Measurements from ENCODE around the gene ZNF451. TPM values are rescaled to one million over a fixed set of nuclear protein-coding genes. Genes with fewer than 3 reads are reported as not detected.
A peak's percentile ranks its signal among the peaks of the same experiment; 100 is the strongest.

ZNF451 gene
- polyA plus RNA-seq, 1 of the 3 experiments (the other 2 are of a cell fraction), result 8.5 TPM

GRCh38 chr6:57097596-57097995, 7.6 kb downstream of the ZNF451 start:
- no peak for TF ChIP-seq USF1 (IDR thresholded peaks at IDR 0.05; ENCODE audit: borderline replicate concordance, low read depth)
- H3K27me3 ChIP-seq (ENCODE audit: insufficient read depth), result no peaks in the 10 kb centered on the region
- no peak overlapping the region for H3K4me2 ChIP-seq
- peaks cover 39% of the 10 kb centered on the region for H4K20me1 ChIP-seq (ENCODE audit: insufficient read depth)
- H3K4me1 ChIP-seq (ENCODE audit: control insufficient read depth in 1 of 2, insufficient read depth in 2 of 2, low read depth in 1 of 2, low read length in 1 of 2), result peaks cover 7 to 9% of the 10 kb centered on the region in 2 experiments; a peak in 2 of 4 replicates
- ChIA-PET CTCF (interaction anchor here (1.3 kb wide), 1 partner anchor 194 kb away, joined by 3 read pairs; no protein-coding TSS in a partner anchor), POLR2A (no interaction called here)
- H3K79me2 ChIP-seq (ENCODE audit: insufficient read depth), result peaks cover 98% of the 10 kb centered on the region
- no peaks in the 10 kb centered on the region for H3F3A ChIP-seq (replicated peaks; ENCODE audit: insufficient read depth)
- WGBS (ENCODE audit: low lambda C conversion rate), result 90% methylated on average over 1 of the region's 1 CpG
- no peaks in the 10 kb centered on the region for H3K9me3 ChIP-seq
- no peak overlapping the region for H3K9ac ChIP-seq
- no peaks in the 10 kb centered on the region for H3K9me2 ChIP-seq
- H3K4me3 ChIP-seq (ENCODE audit: low read depth in 2 of 2, low read length in 1 of 2), result no peak overlapping the region
- DNase-seq, result no peak
- H3K27ac ChIP-seq (ENCODE audit: low read depth in 2 of 2, low read length in 1 of 2), result 0 out of 4 replicates have a peak overlapping the region, but pooled peaks of 1 of the 2 experiments have one; percentile 9
- H2AFZ ChIP-seq (ENCODE audit: low read depth), result no peak overlapping the region
- peaks cover 70 to 75% of the 10 kb centered on the region in 2 experiments for H3K36me3 ChIP-seq (replicated peaks in 1 of 2; ENCODE audit: control insufficient read depth in 1 of 2, insufficient read depth in 2 of 2, low read length in 1 of 2)

DNA sequence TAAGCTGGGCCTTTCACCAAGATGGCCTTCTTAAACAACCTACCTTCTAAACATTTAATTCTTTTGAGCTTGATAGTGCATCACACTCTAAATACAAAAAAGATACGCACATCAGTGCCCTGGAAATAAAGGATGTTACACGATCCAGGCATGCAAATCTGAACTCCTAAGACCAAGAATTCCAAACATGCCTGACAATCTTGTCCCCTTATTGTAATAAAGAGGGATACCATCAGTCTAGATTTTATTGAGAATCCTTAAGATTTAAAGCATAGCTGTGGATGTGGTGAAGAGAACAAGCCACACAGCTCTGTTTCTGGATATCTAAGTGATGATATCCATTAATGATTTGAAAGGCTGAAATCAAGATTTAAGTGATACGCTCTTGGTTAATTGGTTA, 13.0 kb downstream of the ZNF451 start:
- whole genome bisulfite sequencing (ENCODE audit: low lambda C conversion rate), result 96% methylated on average over 3 of the region's 3 CpGs
- Histone ChIP-seq H3K9me2 (no peaks in the 10 kb centered on the region), H3K9ac (no peak overlapping the region), H3K27ac (ENCODE audit: low read depth in 2 of 2, low read length in 1 of 2) (no peak overlapping the region; a peak in 1 of 4 replicates), H4K20me1 (ENCODE audit: insufficient read depth) (peaks cover 11% of the 10 kb centered on the region), H3K4me3 (ENCODE audit: low read depth in 2 of 2, low read length in 1 of 2) (no peak overlapping the region), H3K9me3 (no peaks in the 10 kb centered on the region), H2AFZ (ENCODE audit: low read depth) (no peak overlapping the region), H3K27me3 (ENCODE audit: insufficient read depth) (no peaks in the 10 kb centered on the region), H3K79me2 (ENCODE audit: insufficient read depth) (peaks cover 100% of the 10 kb centered on the region), H3K36me3 (replicated peaks in 1 of 2; ENCODE audit: control insufficient read depth in 1 of 2, insufficient read depth in 2 of 2, low read length in 1 of 2) (peaks cover 87 to 90% of the 10 kb centered on the region in 2 experiments), H3K4me2 (no peak overlapping the region), H3K4me1 (ENCODE audit: control insufficient read depth in 1 of 2, insufficient read depth in 2 of 2, low read depth in 1 of 2, low read length in 1 of 2) (no peaks in the 10 kb centered on the region), H3F3A (replicated peaks; ENCODE audit: insufficient read depth) (peaks cover 3% of the 10 kb centered on the region)
- CTCF ChIA-PET, result interaction anchor here (1.2 to 1.3 kb wide), 2 partner anchors 11 to 200 kb away, joined by 3 to 4 read pairs; no protein-coding TSS in a partner anchor
- TF ChIP-seq GATA2 (CRISPR knock-in tag; IDR thresholded peaks at IDR 0.05), result no peak
- no peak for TF ChIP-seq POLR2AphosphoS5 (IDR thresholded peaks at IDR 0.05; ENCODE audit: low read depth, low read length)
- TF ChIP-seq USF1 (IDR thresholded peaks at IDR 0.05; ENCODE audit: borderline replicate concordance, low read depth), result no peak
- TF ChIP-seq SMC3 (IDR thresholded peaks at IDR 0.05; ENCODE audit: low read depth, low read length), result no peak
- no peak for TF ChIP-seq FOSL2 (IDR thresholded peaks at IDR 0.05; ENCODE audit: borderline replicate concordance, low read depth)
- no peak for TF ChIP-seq FOXM1 (IDR thresholded peaks at IDR 0.05; ENCODE audit: low read depth)
- POLR2A ChIA-PET, result no interaction called here
- DNase-seq, result no peak

GRCh38 chr6:57104336-57104735, 14.3 kb downstream of the ZNF451 start:
- H4K20me1 ChIP-seq (ENCODE audit: insufficient read depth), result peaks cover 5% of the 10 kb centered on the region
- CTCF ChIA-PET, result no interaction called here

More at GRCh38 chr6:57104336-57104735, 14.3 kb downstream of the ZNF451 start:
- Histone ChIP-seq H3K27me3 (ENCODE audit: insufficient read depth) (no peaks in the 10 kb centered on the region), H3K36me3 (replicated peaks in 1 of 2; ENCODE audit: control insufficient read depth in 1 of 2, insufficient read depth in 2 of 2, low read length in 1 of 2) (peaks cover 85 to 89% of the 10 kb centered on the region in 2 experiments), H3K4me2 (no peak overlapping the region), H3K79me2 (ENCODE audit: insufficient read depth) (peaks cover 100% of the 10 kb centered on the region), H3K4me3 (ENCODE audit: low read depth in 2 of 2, low read length in 1 of 2) (no peak overlapping the region), H3K9ac (no peak overlapping the region), H2AFZ (ENCODE audit: low read depth) (no peak overlapping the region), H3K4me1 (ENCODE audit: control insufficient read depth in 1 of 2, insufficient read depth in 2 of 2, low read depth in 1 of 2, low read length in 1 of 2) (no peaks in the 10 kb centered on the region), H3F3A (replicated peaks; ENCODE audit: insufficient read depth) (peaks cover 3% of the 10 kb centered on the region), H3K27ac (ENCODE audit: low read depth in 2 of 2, low read length in 1 of 2) (no peak overlapping the region), H3K9me2 (no peaks in the 10 kb centered on the region), H3K9me3 (no peaks in the 10 kb centered on the region)
- POLR2A ChIA-PET, result no interaction called here
- no peak for DNase-seq
- WGBS (ENCODE audit: low lambda C conversion rate), result 87% methylated on average over 5 of the region's 5 CpGs
- TF ChIP-seq NFIC (IDR thresholded peaks at IDR 0.05; ENCODE audit: borderline replicate concordance) (no peak), NRF1 (IDR thresholded peaks at IDR 0.05; ENCODE audit: low read depth, low read length) (no peak), CHD2 (IDR thresholded peaks at IDR 0.05; ENCODE audit: low read length, partially characterized antibody) (no peak), MEF2A (IDR thresholded peaks at IDR 0.05; ENCODE audit: borderline replicate concordance, low read depth) (no peak), SMC3 (IDR thresholded peaks at IDR 0.05; ENCODE audit: low read depth, low read length) (no peak), PBX3 (IDR thresholded peaks at IDR 0.05) (no peak), USF1 (IDR thresholded peaks at IDR 0.05; ENCODE audit: borderline replicate concordance, low read depth) (no peak), FOXJ3 (CRISPR knock-in tag; IDR thresholded peaks at IDR 0.05) (no peak), EZH2phosphoT487 (IDR thresholded peaks at IDR 0.05; ENCODE audit: borderline replicate concordance, low read depth) (no peak), GATA2 (CRISPR knock-in tag; IDR thresholded peaks at IDR 0.05) (no peak)
- TF ChIP-seq, protein P1, sequence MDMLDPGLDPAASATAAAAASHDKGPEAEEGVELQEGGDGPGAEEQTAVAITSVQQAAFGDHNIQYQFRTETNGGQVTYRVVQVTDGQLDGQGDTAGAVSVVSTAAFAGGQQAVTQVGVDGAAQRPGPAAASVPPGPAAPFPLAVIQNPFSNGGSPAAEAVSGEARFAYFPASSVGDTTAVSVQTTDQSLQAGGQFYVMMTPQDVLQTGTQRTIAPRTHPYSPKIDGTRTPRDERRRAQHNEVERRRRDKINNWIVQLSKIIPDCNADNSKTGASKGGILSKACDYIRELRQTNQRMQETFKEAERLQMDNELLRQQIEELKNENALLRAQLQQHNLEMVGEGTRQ (IDR thresholded peaks at IDR 0.05; ENCODE audit: borderline replicate concordance, low read depth, low read length), result no peak
- TF ChIP-seq, protein P2, sequence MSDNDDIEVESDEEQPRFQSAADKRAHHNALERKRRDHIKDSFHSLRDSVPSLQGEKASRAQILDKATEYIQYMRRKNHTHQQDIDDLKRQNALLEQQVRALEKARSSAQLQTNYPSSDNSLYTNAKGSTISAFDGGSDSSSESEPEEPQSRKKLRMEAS (IDR thresholded peaks at IDR 0.05; ENCODE audit: low read depth), result no peak
